CD14-positive monocyte (primary cell): ENCODE data around the gene TPM2. TPM values are rescaled to one million over a fixed set of nuclear protein-coding genes. Genes with fewer than 3 reads are reported as not detected.

Experiments
- DNase-seq, 3 donors: peaks; one replicate each; pipeline ENCODE4 v3.0.0-alpha.2; 2011 to 2022
- H2AFZ ChIP-seq: 2 replicates; pipeline ENCODE4 v1.6.0; 2012; ENCODE audit warnings: mild to moderate bottlenecking, low read depth, low read length, inconsistent platforms; ENCODE audit not compliant: insufficient read depth, poor library complexity, severe bottlenecking
- H3K27ac ChIP-seq, 2 donors: 1 replicate in 1 of 2; 2 replicates in 1 of 2; pipeline ENCODE4 v1.5.1; 2012 to 2013; ENCODE audit warnings: low read length in 2 of 2, control low read depth in 1 of 2, inconsistent platforms in 1 of 2, low read depth in 1 of 2, mild to moderate bottlenecking in 1 of 2
- H3K27me3 ChIP-seq, 2 donors: one replicate each; pipeline versions ENCODE4 v1.6.0 to v1.6.1; 2011 to 2013; ENCODE audit warnings: low read length in 2 of 2; ENCODE audit not compliant: control insufficient read depth in 2 of 2, insufficient read depth in 2 of 2
- H3K36me3 ChIP-seq, 2 donors: replicated peaks in 1 of 2; 1 replicate in 1 of 2; 2 replicates in 1 of 2; pipeline versions ENCODE4 v1.5.1 to v1.6.1; 2012 to 2013; ENCODE audit warnings: low read length in 2 of 2, control low read depth in 1 of 2, inconsistent platforms in 1 of 2, mild to moderate bottlenecking in 1 of 2; ENCODE audit not compliant: insufficient read depth in 2 of 2, control insufficient read depth in 1 of 2
- H3K4me1 ChIP-seq, 2 donors: 1 replicate in 1 of 2; 2 replicates in 1 of 2; pipeline versions ENCODE4 v1.5.1 to v1.6.1; 2012 to 2013; ENCODE audit warnings: low read length in 2 of 2, control low read depth in 1 of 2, inconsistent platforms in 1 of 2, mild to moderate bottlenecking in 1 of 2, moderate library complexity in 1 of 2; ENCODE audit not compliant: insufficient read depth in 2 of 2, control insufficient read depth in 1 of 2
- H3K4me2 ChIP-seq: replicated peaks from 2 replicates; pipeline ENCODE3; 2012; ENCODE audit warnings: low read length, moderate library complexity, mild to moderate bottlenecking; ENCODE audit not compliant: poor library complexity, severe bottlenecking; ENCODE audit errors: extremely low read depth
- H3K4me3 ChIP-seq, 3 experiments: fragments of 200-600 bp in 1 of 3; sonication (generic) in 1 of 3; replicated peaks in 1 of 3; 1 replicate in 2 of 3; 2 replicates in 1 of 3; pipeline ENCODE4 v1.5.1; 2011 to 2013; ENCODE audit warnings: low read length in 3 of 3, mild to moderate bottlenecking in 3 of 3, control low read depth in 2 of 3, low read depth in 2 of 3, inconsistent platforms in 1 of 3, moderate library complexity in 1 of 3
- H3K79me2 ChIP-seq: 2 replicates; pipeline ENCODE4 v1.6.0; 2012; ENCODE audit warnings: mild to moderate bottlenecking, control low read depth, inconsistent platforms, low read length, moderate library complexity; ENCODE audit not compliant: insufficient read depth
- H3K9ac ChIP-seq: 2 replicates; pipeline ENCODE4 v1.6.0; 2017; ENCODE audit warnings: low read length, mild to moderate bottlenecking; ENCODE audit not compliant: insufficient read depth, poor library complexity, severe bottlenecking
- H3K9me3 ChIP-seq, 2 donors: replicated peaks in 1 of 2; 1 replicate in 1 of 2; 2 replicates in 1 of 2; pipeline versions ENCODE4 v1.5.1 to v1.6.1; 2012 to 2013; ENCODE audit warnings: low read length in 2 of 2, control low read depth in 1 of 2; ENCODE audit not compliant: control insufficient read depth in 1 of 2, insufficient read depth in 1 of 2
- H4K20me1 ChIP-seq: 2 replicates; pipeline ENCODE4 v1.6.0; 2012; ENCODE audit warnings: mild to moderate bottlenecking, low read length, control low read depth, moderate library complexity; ENCODE audit not compliant: insufficient read depth
- H3K27ac Mint-ChIP-seq, 7 donors: one replicate each; pipeline ENCODE4 v1.8.0; 2020; ENCODE audit warnings: mild to moderate bottlenecking in 7 of 7, mixed read lengths in 7 of 7, moderate library complexity in 6 of 7, inconsistent platforms in 2 of 7
- H3K27me3 Mint-ChIP-seq, 3 donors: one replicate each; pipeline ENCODE4 v1.8.0; 2021 to 2022; ENCODE audit warnings: low read depth in 3 of 3, mild to moderate bottlenecking in 3 of 3, mixed read lengths in 3 of 3, moderate library complexity in 3 of 3, inconsistent platforms in 1 of 3
- H3K36me3 Mint-ChIP-seq, 2 donors: one replicate each; pipeline ENCODE4 v1.8.0; 2020; ENCODE audit warnings: mixed read lengths in 2 of 2, inconsistent platforms in 1 of 2, mild to moderate bottlenecking in 1 of 2
- H3K4me1 Mint-ChIP-seq: one replicate; pipeline ENCODE4 v1.8.0; 2020; ENCODE audit warnings: mild to moderate bottlenecking, mixed read lengths
- H3K4me3 Mint-ChIP-seq, 2 donors: one replicate each; pipeline ENCODE4 v1.8.0; 2020; ENCODE audit warnings: mild to moderate bottlenecking in 2 of 2, mixed read lengths in 2 of 2, moderate library complexity in 1 of 2
- H3K9me3 Mint-ChIP-seq, 7 donors: one replicate each; pipeline ENCODE4 v1.8.0; 2020 to 2022; ENCODE audit warnings: mixed read lengths in 7 of 7, mild to moderate bottlenecking in 6 of 7, moderate library complexity in 6 of 7, inconsistent platforms in 2 of 7
- WGBS: methylation state at CpG from one replicate; pipeline ENCODE4 v1.1.5; 2013; ENCODE audit warnings: missing lambda C conversion rate; ENCODE audit not compliant: insufficient coverage; 5-methylcytosine and 5-hydroxymethylcytosine counted together
- intact Hi-C, 2 donors: fragments of 100-400 bp; cut with micrococcal nuclease; formaldehyde crosslinking; loops; one replicate each; pipeline versions ENCODE4 v1.15.0 to v1.15.1; 2023
- polyA plus RNA-seq, 3 donors: library from polyadenylated mRNA; depleted of rRNA in 1 of 3; unstranded in 2 of 3; stranded (reverse) in 1 of 3; fragments of 300-500 nt in 2 of 3; fragments of >200 nt in 1 of 3; fragmentation: Illumina TruSeq in 2 of 3; gene quantifications; 1 replicate in 2 of 3; 2 replicates in 1 of 3; pipeline ENCODE4 v1.2.3, GENCODE V29; 2012 to 2021
- TF ChIP-seq, protein P1 (sequence below): fragments of 200-600 bp; IDR thresholded peaks from one replicate; pipeline ENCODE4 v1.8.0; 2022; ENCODE audit warnings: antibody characterized with exemption, mild to moderate bottlenecking

The TPM2 gene
- polyA plus RNA-seq, 3 donors = 7.7 TPM; not detected in 2

DNA sequence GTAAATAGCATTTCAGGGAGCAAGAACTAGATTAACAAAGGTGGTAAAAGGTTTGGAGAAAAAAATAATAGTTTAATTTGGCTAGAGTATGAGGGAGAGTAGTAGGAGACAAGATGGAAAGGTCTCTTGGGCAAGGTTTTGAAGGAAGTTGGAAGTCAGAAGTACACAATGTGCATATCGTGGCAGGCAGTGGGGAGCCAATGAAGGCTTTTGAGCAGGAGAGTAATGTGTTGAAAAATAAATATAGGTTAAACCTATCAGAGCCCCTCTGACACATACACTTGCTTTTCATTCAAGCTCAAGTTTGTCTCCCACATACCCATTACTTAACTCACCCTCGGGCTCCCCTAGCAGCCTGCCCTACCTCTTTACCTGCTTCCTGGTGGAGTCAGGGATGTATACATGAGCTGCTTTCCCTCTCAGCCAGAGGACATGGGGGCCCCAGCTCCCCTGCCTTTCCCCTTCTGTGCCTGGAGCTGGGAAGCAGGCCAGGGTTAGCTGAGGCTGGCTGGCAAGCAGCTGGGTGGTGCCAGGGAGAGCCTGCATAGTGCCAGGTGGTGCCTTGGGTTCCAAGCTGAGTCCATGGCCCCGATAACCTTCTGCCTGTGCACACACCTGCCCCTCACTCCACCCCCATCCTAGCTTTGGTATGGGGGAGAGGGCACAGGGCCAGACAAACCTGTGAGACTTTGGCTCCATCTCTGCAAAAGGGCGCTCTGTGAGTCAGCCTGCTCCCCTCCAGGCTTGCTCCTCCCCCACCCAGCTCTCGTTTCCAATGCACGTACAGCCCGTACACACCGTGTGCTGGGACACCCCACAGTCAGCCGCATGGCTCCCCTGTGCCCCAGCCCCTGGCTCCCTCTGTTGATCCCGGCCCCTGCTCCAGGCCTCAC is 16.3 kb downstream of the TPM2 start, which contains the start of gene CA9:
CA9 (plus strand) TSS at position 797 of the 893 bp plus-strand sequence; CDS start at position 829, 32 bp downstream.
- H3K9me3 Mint-ChIP-seq = peaks cover 0 to 5% (median 2%) of the 10 kb centered on the region in 7 donors
- no peaks in the 10 kb centered on the region for H3K9me3 ChIP-seq
- peaks cover 10% of the 10 kb centered on the region for H3K4me1 Mint-ChIP-seq
- peak within 1 kb of the TSS; percentile 39 to 53 for H3K4me3 Mint-ChIP-seq
- no peak within 1 kb of the TSS for H3K4me3 ChIP-seq
- peaks cover 7 to 27% of the 10 kb centered on the region in 2 donors for H3K27me3 ChIP-seq
- 83% methylated on average over 7 of the region's 10 CpGs for WGBS
- peaks cover 0 to 5% of the 10 kb centered on the region in 2 donors for H3K36me3 Mint-ChIP-seq
- H3K36me3 ChIP-seq = no peaks in the 10 kb centered on the region
- H3K9ac ChIP-seq = no peak within 1 kb of the TSS
- peaks cover 12 to 13% of the 10 kb centered on the region in 2 donors for H3K4me1 ChIP-seq
- no peak within 1 kb of the TSS for H2AFZ ChIP-seq
- no peaks in the 10 kb centered on the region for H3K79me2 ChIP-seq
- peak within 1 kb of the TSS in 1 of 7 donors; percentile 46 for H3K27ac Mint-ChIP-seq
- intact Hi-C loops = no loop called here
- H3K4me2 ChIP-seq = no peak within 1 kb of the TSS
- no peak within 1 kb of the TSS for H3K27ac ChIP-seq
- TF ChIP-seq, protein P1, sequence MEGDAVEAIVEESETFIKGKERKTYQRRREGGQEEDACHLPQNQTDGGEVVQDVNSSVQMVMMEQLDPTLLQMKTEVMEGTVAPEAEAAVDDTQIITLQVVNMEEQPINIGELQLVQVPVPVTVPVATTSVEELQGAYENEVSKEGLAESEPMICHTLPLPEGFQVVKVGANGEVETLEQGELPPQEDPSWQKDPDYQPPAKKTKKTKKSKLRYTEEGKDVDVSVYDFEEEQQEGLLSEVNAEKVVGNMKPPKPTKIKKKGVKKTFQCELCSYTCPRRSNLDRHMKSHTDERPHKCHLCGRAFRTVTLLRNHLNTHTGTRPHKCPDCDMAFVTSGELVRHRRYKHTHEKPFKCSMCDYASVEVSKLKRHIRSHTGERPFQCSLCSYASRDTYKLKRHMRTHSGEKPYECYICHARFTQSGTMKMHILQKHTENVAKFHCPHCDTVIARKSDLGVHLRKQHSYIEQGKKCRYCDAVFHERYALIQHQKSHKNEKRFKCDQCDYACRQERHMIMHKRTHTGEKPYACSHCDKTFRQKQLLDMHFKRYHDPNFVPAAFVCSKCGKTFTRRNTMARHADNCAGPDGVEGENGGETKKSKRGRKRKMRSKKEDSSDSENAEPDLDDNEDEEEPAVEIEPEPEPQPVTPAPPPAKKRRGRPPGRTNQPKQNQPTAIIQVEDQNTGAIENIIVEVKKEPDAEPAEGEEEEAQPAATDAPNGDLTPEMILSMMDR = no peak
- no peaks in the 10 kb centered on the region for H4K20me1 ChIP-seq
- peaks cover 24 to 37% (median 31%) of the 10 kb centered on the region in 3 donors for H3K27me3 Mint-ChIP-seq
- DNase-seq = no peak

GRCh38 chr9:35669331-35670145 is 20.2 kb downstream of the TPM2 start:
- Mint-ChIP-seq H3K27me3 (peaks cover 9 to 13% (median 12%) of the 10 kb centered on the region in 3 donors), H3K4me3 (no peak overlapping the region), H3K4me1 (peaks cover 8% of the 10 kb centered on the region), H3K27ac (no peak overlapping the region), H3K36me3 (peaks cover 0 to under 1% of the 10 kb centered on the region in 2 donors), H3K9me3 (peaks cover 0 to 4% (median 1%) of the 10 kb centered on the region in 7 donors)
- no peaks in the 10 kb centered on the region for H4K20me1 ChIP-seq
- H3K27ac ChIP-seq = no peak overlapping the region
- H3K9ac ChIP-seq = no peak overlapping the region
- no peak overlapping the region for H2AFZ ChIP-seq
- TF ChIP-seq, protein P1 = no peak
- H3K79me2 ChIP-seq = peaks cover 6% of the 10 kb centered on the region
- peaks cover 4 to 6% of the 10 kb centered on the region in 2 donors for H3K27me3 ChIP-seq
- H3K9me3 ChIP-seq = no peaks in the 10 kb centered on the region
- no peak overlapping the region for H3K4me2 ChIP-seq
- H3K4me1 ChIP-seq = peaks cover 10 to 13% of the 10 kb centered on the region in 2 donors
- no peak for DNase-seq
- no peaks in the 10 kb centered on the region for H3K36me3 ChIP-seq
- WGBS = 57% methylated on average over 2 of the region's 6 CpGs
- H3K4me3 ChIP-seq = no peak overlapping the region
- intact Hi-C loops = no loop called here
